ENCODE measurements around the gene RSPO3.
"Not testable (repeated sequence)": the region's sequence is repeated elsewhere in the genome, so short reads cannot be mapped to it uniquely, and the experiment has no call there.

The RSPO3 gene, protein sequence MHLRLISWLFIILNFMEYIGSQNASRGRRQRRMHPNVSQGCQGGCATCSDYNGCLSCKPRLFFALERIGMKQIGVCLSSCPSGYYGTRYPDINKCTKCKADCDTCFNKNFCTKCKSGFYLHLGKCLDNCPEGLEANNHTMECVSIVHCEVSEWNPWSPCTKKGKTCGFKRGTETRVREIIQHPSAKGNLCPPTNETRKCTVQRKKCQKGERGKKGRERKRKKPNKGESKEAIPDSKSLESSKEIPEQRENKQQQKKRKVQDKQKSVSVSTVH

DNA sequence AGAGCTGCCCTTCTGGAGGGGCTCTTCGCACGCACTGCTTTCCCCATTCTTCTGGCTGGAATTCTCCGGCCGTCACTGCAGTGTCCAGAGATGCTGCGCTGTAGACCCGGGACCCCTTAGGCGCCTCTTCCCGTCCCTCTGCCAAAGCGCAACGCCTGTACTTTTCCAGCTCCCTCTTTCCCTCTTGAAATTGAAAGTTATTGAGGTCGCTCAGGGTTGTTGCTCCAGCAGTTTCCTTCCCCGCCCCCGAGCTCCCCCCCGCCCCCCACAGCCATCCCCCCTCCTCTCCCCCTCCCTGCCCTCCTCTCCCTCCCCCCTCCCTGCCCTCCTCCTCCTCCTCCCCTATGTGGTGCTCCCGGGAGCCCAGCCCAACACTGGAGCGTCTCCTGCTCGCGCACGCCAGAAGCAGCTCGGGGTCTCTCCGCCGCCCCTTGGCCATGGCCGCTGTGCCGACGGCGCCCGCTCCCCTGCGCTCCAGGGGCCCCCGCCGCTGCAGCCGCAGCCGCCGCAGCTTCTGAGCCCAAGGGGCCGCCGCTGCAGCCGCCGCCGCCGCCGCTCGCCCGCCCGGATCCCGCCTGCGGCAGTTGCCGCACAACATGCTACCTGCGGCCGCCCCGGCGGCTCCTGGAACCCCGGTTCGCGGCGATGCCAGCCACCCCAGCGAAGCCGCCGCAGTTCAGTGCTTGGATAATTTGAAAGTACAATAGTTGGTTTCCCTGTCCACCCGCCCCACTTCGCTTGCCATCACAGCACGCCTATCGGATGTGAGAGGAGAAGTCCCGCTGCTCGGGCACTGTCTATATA, at the start of gene RSPO3:
Gene RSPO3, plus strand, starts transcription at position 374 of the 804 bp plus-strand sequence. CDS start 522 bp downstream, outside the sequence.
- peak; percentile 16 for DNase-seq

DNA sequence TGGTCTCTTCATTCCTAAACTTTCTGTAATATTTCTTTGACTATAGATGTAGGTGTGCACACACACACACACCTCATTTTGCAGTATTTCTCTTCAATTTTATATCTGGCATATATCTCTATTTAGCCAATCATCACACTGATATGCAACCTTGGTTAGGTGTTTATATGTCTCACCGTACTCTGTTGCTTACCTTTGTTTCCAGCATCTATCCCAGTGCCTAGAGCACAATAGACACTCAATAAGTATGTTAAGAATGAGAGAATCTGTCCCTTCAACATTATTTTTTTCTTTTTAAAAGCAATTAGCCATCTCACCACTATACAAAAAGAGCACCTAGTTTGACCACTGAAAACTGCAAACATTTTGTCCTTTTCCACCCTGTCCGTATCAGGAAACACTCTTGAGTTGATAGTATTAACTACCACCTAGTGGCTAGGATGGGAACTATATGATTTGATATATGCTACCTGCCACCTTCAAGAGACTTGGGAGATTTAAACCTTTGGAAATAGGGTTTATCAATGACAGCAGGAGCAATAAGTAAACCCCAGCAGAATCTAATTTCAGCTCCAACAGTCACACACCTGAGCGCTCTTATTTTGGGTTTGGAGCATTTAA, 48.7 kb upstream of the RSPO3 start:
- DNase-seq: peak; percentile 40

DNA sequence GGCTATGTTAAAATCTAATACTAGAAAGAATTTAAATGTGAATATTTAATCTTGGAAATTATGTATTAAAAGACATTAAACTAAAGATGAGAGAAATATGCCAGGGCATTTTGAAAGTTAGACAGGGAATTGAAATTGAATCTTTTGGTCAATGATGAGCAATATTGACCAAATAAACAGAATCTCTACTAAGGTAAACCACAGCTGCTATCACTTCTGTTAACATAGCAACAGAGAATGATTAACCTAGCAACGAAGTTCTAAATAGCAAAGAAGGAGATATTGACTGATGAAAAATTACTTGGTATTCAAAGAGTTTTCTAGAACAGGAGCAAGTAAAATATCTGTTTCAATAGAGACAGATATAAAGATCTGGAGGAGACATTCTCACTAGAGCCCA, 45.2 kb upstream of the RSPO3 start:
- no peak for DNase-seq

DNA sequence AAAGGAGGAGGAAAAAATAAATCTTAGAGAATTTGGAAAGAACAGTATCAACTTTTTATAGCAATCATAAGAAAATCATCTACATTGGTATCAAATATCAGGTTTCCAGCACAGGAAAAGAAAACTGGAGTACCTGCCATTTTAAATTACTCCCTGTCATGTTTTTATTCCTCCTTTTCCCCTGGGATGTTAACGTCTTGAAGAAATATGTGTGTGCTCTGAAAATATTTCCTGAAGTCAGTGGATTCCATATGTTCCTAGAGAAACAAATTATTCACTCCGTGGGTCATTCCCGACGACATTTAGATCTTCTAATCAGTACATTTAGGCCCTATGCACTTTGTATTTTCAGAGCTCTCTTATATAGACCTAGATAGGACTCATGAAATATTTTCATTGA, 42.0 kb upstream of the RSPO3 start:
- no peak for DNase-seq

DNA sequence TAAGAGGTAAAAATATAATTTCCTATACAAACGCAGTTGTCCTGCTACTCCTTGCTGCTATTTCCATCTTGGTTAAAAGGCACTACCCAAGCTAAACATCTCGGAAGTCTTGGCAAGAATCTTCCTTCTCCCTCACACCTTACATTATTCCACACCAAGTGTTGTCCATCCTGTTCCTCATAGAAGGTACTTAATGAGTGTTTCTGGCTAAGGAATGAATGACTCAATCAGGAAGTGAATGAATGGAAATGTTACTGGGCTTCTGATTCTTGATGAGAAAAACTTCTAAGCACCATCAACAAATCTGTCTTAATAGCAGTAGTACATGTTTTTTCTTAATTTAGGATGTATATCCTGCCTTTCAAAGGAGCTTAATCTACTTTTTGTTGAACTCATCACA, 40.6 kb upstream of the RSPO3 start:
- no peak for DNase-seq

DNA sequence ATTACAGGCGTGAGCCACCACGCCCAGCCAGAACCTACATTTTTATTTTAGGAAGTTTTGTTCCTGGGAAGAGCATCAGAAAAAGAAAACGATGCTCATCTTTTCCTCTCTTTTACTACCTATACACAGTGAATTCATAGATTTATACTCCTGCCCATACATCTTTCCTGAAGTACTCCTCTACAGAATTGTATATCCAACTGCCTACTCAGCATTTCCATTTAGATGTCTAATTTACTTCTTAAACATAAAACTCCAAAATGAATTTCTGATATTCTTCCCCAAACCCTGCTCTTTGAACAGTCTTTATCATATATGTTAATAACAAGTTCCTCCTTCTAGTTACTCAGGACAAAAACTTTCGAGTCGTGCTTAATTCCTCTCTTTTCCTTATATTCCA, 39.8 kb upstream of the RSPO3 start:
- no peak for DNase-seq

DNA sequence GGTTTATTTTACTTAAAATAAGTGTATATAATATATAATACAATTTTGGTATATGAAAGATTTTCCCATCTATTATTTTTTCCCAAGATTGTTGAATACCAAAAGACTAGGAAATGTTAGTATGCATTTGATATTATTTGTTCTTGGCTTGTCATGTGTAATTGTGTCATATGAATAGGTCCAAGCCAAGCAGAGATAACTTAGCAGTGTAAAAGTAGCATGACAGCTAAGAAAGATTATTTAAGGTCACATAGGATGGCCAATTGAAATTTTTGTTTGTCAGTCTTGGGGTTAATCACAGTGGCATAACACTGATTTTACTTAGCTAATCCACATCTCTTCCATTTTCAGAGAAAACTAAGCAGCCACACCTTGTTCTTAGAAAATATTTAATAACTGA, 38.8 kb upstream of the RSPO3 start:
- no peak for DNase-seq

DNA sequence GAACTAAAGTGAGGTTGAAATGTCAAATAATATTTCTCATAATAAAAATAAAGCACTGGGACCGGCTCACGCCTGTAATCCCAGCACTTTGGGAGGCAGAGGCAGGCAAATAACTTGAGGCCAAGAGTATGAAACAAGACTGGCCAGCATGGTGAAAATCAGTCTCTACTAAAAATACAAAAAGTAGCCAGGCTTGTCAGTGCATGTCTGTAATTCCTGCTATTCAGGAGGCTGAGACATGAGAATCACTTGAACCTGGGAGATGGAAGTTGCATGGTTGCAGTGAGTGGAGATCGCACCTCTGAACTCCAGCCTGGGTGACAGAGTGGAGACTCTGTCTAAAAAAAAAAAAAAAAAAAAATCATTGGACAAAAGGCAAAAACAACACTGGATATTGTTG, 38.4 kb upstream of the RSPO3 start:
- DNase-seq: no peak

DNA sequence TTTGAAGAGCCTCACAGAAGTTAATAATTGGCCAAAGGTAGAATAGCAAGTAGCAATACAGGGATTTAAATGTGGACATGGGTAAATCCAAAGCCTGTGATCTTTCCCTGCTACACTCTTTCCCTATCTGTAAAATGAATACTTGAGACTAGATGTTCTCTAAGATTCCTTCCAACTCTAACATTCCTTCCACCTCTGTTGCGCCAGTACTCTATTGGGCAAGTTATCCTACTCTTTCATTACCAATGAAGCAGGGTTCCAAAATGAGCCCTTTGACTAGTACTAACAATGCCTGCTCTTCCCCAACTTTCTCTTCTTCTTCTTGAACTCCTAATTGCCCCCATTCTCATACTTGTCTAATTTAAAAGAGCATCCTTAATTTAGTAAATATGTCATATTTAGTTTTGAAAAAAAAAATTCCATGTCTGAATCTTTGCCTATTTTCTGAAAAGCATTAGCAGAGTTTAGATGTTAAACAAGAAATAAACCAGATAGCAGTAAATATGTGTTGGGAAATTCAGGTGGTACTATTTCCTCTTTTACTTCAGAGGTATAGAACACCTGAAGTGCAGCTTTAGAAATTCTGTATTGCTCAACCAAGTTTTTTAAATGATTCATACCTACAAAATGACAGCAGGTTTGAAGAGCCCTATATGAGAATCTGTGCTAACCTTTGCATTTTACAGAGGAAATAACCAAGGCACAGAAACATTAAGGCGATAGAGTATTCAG, 35.1 kb upstream of the RSPO3 start:
- DNase-seq: no peak

DNA sequence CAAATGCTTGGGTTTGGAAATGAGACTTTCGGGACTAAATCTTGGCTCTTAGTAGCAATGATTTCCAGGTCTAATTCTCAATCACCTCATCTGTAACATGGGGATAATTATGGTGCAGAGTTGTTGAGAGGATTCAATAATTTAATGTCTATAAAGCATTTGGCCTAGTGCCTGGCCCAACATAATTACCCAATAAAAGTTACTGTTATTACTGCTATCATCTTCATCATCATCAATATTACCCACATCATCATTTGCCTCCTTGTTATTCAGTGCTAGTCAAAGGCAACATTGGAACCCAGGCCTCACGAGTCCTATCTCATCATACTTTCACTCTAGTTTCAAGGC, 34.5 kb upstream of the RSPO3 start:
- DNase-seq: no peak

DNA sequence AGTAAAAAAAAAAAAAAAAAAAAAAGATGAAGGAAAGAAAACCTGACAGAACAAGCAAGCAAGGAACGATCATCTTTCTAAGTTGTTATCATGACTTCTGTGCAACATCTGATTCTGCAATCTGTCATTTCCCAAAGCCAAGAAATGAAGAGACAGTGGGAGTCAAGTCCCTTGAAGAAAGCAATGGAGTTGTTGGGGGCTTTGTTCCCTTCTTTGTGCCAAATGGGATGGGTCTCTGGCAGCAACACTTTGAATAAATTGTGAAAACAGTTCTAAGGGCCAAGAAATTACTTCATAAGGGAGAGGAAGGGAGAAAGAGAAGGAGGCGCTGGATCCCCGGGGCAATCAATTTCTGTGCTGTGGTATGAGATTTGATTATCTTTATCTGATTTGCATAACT, 33.3 kb upstream of the RSPO3 start:
- DNase-seq: no peak

DNA sequence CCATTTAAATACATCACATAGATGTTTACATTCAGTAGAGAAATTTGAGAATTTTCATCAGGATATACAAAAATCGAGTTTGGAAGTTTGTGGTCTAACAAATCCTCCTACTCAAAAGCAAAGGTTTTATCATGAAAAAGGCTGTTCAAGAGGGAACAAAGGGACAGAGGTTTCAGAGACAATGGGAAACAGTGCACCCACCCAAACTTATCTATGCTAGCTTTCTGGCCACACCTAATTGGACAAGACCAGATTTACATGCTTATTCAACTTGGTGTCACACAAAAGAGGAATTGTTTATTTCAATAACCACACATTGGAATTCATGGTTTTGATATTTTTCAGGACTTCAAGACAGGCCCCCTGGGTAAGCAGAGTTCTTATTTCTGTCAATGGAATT, 28.4 kb upstream of the RSPO3 start:
- no peak for DNase-seq

DNA sequence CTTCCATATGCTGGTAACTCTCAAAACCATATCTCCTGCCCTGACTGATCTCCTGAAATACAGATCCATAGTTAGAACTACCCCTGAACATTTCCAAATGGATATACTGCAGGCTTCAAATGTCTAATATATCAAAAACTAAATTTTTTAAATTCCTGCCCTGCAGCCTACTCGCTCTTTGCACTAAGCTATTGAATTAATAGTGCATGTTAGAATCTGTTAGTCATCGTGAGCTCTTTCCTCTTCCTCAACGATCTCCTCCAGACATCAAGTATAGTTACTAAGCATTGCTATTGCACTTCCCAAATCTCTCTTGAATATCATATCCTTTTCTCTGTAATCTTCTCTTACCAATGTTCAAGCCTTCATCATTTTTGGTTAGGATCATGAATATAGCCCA, 26.0 kb upstream of the RSPO3 start:
- no peak for DNase-seq

DNA sequence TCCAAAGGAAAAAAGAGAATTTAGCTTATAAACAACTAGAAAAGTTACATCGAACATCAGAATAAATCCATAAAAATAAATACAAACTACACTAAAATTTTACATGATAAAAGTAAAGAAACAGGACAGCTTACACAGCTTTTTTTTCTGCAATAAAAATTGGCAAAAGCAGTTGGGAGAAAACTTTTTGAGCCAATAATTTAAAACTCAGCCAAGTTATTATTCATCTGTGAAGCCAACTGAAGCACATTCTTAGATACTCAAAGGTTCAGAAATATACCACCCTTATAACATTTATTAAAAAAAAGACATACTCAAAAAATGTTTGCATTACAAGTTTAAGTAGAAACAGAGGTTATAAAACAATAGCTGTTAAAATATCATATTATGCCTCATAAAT, 23.7 kb upstream of the RSPO3 start:
- DNase-seq: no peak

DNA sequence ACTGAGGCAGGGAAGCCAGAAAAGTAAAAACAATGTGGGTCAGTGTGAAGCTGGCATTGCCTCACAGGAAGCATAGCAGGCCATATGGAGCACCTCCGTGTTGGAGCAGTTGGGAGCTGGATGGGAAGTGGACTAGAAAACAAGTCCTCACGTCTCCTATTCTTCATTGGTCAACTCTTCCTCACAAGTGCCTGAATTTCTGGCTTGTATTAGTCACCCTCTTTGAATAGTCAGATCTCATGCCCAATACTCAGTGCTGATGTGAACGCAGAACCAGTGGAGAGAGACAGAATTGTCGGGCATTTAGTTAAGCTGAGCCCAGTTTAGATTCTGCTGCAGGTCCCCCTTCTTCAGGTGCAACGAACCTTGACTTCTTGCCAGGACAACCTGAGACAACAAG, 22.3 kb upstream of the RSPO3 start:
- DNase-seq: no peak

DNA sequence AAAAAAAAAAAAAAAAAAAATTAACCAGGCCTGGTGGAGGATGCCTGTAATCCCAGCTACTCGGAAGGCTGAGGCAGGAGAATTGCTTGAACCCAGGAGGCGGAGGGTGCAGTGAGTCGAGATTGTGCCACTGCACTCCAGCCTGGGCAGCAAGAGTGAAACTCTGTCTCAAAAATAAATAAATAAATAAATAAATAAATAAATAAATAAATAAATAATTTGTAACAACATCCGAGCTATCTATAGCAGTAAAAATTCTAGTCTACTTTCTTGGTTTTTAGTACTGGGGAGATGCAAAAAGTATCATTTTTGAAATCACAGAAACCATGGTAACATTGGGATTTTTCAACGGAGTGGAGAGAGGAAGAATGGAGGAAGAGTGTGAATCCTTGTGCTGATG, 21.0 kb upstream of the RSPO3 start:
- DNase-seq: not testable (repeated sequence)

DNA sequence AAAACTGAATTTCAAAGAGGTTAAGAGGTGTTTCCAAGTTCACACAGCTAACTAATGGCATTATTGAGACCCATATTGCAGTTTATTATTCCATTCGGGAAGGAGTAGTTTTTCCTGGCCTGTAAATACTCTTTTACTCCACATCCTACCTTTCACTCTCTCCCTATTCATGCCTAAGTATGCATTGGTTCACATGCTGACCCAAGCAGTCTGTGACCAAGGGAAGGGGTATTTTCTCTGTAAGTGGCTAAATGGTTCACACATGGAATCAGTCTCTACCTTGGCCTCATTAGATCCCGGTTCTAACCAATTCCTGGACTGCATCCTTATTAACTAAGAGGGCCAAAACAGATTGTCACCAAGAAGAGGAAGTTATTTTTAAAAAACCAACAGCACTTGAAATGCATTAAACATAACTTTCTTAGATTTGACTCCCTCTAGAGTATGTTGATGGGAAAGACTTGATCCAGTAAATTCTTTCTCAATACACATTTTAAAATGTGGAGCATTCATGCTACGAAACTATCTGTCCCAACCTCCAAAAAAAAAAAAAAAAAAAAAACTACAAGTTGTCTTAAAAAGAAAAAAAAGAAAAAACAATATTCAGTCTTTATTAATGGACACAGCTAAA, 17.8 kb upstream of the RSPO3 start:
- DNase-seq: peak; percentile 60

DNA sequence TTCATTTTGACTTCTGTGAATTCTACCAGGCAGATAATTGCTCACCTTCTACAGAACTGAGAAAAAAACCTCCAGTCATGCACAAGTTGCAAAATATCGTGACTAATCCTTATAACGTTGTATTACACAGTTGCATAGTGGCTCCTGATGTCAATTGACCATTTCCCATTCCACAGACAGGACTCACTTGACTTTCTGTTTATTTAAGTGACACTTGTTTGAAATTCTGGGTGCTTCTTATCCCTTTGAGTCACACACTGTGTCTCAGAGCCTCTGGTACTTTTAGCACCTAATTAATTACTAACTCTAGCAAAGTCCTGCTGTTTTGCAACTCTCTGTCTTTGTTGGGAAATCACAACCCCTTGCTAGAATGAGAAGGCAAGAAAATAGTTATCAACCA, 16.2 kb upstream of the RSPO3 start:
- DNase-seq: peak; percentile 97

DNA sequence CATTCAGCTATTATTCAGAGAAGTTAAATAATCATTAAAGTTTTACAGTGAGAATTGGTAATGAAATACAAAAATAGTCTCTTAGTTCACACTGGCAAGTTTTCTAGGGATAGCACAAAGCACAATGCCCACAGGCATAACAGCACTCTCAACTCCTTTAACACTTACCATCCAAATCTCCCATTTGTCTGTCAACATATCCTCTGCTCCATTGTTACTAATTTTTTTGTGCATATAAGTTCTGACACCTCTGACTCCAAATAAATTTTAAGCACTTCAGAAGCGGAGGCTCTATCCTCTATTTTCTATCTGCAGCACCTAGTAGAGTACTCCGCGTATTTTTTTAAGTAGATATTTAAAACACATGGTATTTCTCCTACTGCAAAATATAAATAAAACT, 15.6 kb upstream of the RSPO3 start:
- no peak for DNase-seq

DNA sequence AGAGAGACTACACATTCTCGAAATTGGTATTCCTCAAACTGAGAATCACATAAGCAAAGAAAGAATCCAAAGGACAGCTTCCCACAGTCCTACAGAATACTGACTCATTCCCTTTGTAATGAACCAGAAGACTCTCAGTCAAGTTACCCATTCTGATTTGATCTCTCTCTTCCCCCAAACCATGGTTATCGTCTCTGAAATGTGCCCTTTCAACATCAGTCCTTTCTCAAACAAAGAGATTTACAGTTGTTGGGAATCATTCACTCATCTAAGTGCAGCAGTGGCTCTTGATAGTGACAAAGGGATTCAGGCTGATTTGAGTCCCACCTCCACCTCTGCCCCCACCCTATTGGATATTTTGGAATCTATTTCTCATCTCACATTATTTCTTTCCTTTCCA, 15.0 kb upstream of the RSPO3 start:
- peak; percentile 14 for DNase-seq

DNA sequence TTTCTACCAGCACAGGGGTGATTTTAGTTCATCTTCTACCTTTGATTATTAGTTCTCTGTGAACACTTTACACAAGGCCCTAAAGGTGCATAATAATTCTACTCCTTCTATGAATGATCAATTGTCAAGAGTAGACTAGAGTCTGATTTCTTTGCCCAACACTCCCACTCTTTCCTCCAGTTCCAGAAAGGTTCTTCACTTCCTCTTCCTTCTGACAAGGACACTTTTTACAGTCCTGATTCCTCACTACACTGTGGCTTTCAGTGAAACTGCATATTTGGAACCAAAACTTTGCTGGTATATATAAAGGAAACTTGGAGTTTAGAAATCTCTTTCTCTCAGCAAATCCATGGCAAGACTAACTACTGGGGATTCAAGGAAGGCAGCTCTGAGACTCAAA, 10.6 kb upstream of the RSPO3 start:
- DNase-seq: no peak

DNA sequence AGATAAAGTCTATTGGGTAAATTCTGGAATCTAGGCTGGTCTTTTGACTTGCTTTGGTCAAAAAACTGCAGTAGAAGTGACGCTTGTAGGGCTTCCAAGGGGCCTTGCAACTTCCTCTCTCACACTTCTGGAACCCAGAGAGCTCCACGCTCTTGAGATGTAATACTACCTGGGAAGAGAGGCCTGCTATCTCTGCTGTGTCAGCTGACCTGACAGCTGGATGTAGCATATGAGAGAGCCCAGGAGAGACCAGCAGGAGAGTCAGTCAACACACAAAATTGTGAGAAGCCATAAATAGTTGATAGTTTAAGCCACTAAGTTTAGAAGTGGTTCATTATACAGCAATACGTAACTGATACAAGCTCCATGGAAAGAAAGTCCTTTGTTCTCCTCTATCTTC, 7.8 kb upstream of the RSPO3 start:
- DNase-seq: no peak

DNA sequence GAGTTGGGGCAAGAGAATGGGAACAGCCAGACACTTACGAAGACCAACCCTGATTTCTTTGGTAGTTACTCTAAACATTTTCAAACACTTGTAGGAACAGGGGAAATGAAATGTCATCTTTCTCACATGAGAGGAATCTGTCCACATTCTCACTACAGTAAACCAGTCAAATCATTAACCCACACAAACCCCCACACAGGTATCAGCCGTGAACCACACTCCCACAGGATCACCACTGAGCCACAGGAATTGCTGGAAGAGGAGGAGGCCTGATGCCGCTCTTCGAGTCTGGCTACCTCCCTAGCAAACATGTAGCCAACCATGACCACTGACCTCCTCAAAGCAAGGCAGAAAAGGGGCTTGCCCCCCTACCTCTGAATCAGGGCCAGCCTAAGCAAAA, 6.9 kb upstream of the RSPO3 start:
- no peak for DNase-seq

All from HCEC 1CT (cell line).